OCI-LY3 (cell line): ENCODE measurements around the gene PAM.
A peak's percentile ranks its signal among the peaks of the same experiment; 100 is the strongest.

ENCODE experiments used
- H2AFZ ChIP-seq: fragments of 200-600, 300-600 bp; shearing (Covaris generic); 2 replicates; pipeline ENCODE4 v1.6.0; 2014; ENCODE audit warnings: antibody characterized with exemption, low read depth, low read length
- H3K27ac ChIP-seq: fragments of 200-600, 300-600 bp; sonication (generic); 2 replicates; pipeline ENCODE4 v1.5.1; 2014; ENCODE audit warnings: mild to moderate bottlenecking, low read length, moderate library complexity, mixed read lengths
- H3K27me3 ChIP-seq: fragments of 200-600, 300-600 bp; sonication (generic); 2 replicates; pipeline ENCODE4 v1.6.1; 2014; ENCODE audit warnings: low read depth, low read length, mixed read lengths
- H3K36me3 ChIP-seq: fragments of 200-600, 300-600 bp; sonication (generic); replicated peaks from 2 replicates; pipeline ENCODE3; 2014; ENCODE audit warnings: low read depth, low read length, mixed read lengths
- H3K4me1 ChIP-seq: fragments of 300-600, 200-600 bp; sonication (generic); 2 replicates; pipeline ENCODE4 v1.6.1; 2014; ENCODE audit warnings: low read length, mixed read lengths
- H3K4me2 ChIP-seq: fragments of 200-600, 300-600 bp; sonication (generic); 2 replicates; pipeline ENCODE4 v1.6.1; 2014; ENCODE audit warnings: low read length, mixed read lengths
- H3K4me3 ChIP-seq: fragments of 300-600, 200-600 bp; sonication (generic); 2 replicates; pipeline ENCODE4 v1.5.1; 2014; ENCODE audit warnings: antibody characterized with exemption, mild to moderate bottlenecking, low read length, moderate library complexity
- H3K79me2 ChIP-seq: fragments of 300-600, 200-600 bp; shearing (Covaris generic); 2 replicates; pipeline ENCODE4 v1.6.1; 2014; ENCODE audit warnings: mild to moderate bottlenecking, low read length, mixed read lengths
- H3K9ac ChIP-seq: fragments of 300-600, 200-600 bp; shearing (Covaris generic); 2 replicates; pipeline ENCODE4 v1.6.0; 2014; ENCODE audit warnings: mild to moderate bottlenecking, low read length, moderate library complexity
- H3K9me3 ChIP-seq: fragments of 200-600, 300-600 bp; shearing (Covaris generic); 2 replicates; pipeline ENCODE4 v1.6.1; 2014; ENCODE audit warnings: low read length, mixed read lengths; ENCODE audit not compliant: insufficient read depth
- H4K20me1 ChIP-seq: fragments of 200-600, 300-600 bp; sonication (generic); 2 replicates; pipeline ENCODE4 v1.6.1; 2016; ENCODE audit warnings: low read length, mixed read lengths; ENCODE audit not compliant: insufficient read depth
- CTCF ChIP-seq: fragments of 200-600, 300-600 bp; sonication (generic); IDR thresholded peaks from 2 replicates; pipeline ENCODE4 v1.5.1; 2014; ENCODE audit warnings: antibody characterized with exemption, low read length, low read depth
- EZH2phosphoT487 ChIP-seq: fragments of 200-600 bp; shearing (Covaris generic); IDR thresholded peaks from 2 replicates; pipeline ENCODE4 v1.6.1; 2018; ENCODE audit warnings: antibody characterized with exemption, mixed run types, low read depth

Gene PAM

GRCh38 chr5:102818345-102818744 is 63.2 kb downstream of the PAM start:
- Histone ChIP-seq H3K4me1 (peaks cover 26% of the 10 kb centered on the region), H4K20me1 (peaks cover 31% of the 10 kb centered on the region), H2AFZ (no peak overlapping the region), H3K4me3 (no peak overlapping the region), H3K27ac (no peak overlapping the region), H3K27me3 (no peaks in the 10 kb centered on the region), H3K4me2 (peak overlapping the region; percentile 51), H3K9ac (no peak overlapping the region), H3K79me2 (no peaks in the 10 kb centered on the region), H3K9me3 (no peaks in the 10 kb centered on the region), H3K36me3 (no peaks in the 10 kb centered on the region)
- TF ChIP-seq CTCF = no peak
- TF ChIP-seq EZH2phosphoT487 = no peak

- peaks cover 26% of the 10 kb centered on the region for H4K20me1 ChIP-seq
- no peak overlapping the region for H3K4me3 ChIP-seq
- no peaks in the 10 kb centered on the region for H3K36me3 ChIP-seq
- peaks cover 26% of the 10 kb centered on the region for H3K4me1 ChIP-seq
- H3K9ac ChIP-seq = no peak overlapping the region
- peak overlapping the region; percentile 51 for H3K4me2 ChIP-seq
- no peak overlapping the region for H3K27ac ChIP-seq
- TF ChIP-seq CTCF (no peak), EZH2phosphoT487 (no peak)
- H3K27me3 ChIP-seq = no peaks in the 10 kb centered on the region
- H3K9me3 ChIP-seq = no peaks in the 10 kb centered on the region
- no peak overlapping the region for H2AFZ ChIP-seq
- no peaks in the 10 kb centered on the region for H3K79me2 ChIP-seq
Observed at GRCh38 chr5:102818934-102819333, 63.8 kb downstream of the PAM start.

- no peaks in the 10 kb centered on the region for H3K27me3 ChIP-seq
- H3K4me1 ChIP-seq = peaks cover 25% of the 10 kb centered on the region
- peaks cover 23% of the 10 kb centered on the region for H4K20me1 ChIP-seq
- no peak overlapping the region for H3K4me3 ChIP-seq
- H3K36me3 ChIP-seq = no peaks in the 10 kb centered on the region
- no peaks in the 10 kb centered on the region for H3K9me3 ChIP-seq
- H3K4me2 ChIP-seq = no peak overlapping the region
- H3K27ac ChIP-seq = no peak overlapping the region
- TF ChIP-seq EZH2phosphoT487 (no peak), CTCF (no peak)
- H2AFZ ChIP-seq = no peak overlapping the region
- no peaks in the 10 kb centered on the region for H3K79me2 ChIP-seq
- H3K9ac ChIP-seq = no peak overlapping the region
Observed at GRCh38 chr5:102819634-102820033, 64.5 kb downstream of the PAM start.

- no peak overlapping the region for H3K4me3 ChIP-seq
- no peak overlapping the region for H3K4me2 ChIP-seq
- no peak overlapping the region for H3K27ac ChIP-seq
- H2AFZ ChIP-seq = no peak overlapping the region
- H3K4me1 ChIP-seq = peaks cover 7% of the 10 kb centered on the region
- TF ChIP-seq CTCF (no peak), EZH2phosphoT487 (no peak)
- no peaks in the 10 kb centered on the region for H3K79me2 ChIP-seq
- no peak overlapping the region for H3K9ac ChIP-seq
- H3K27me3 ChIP-seq = no peaks in the 10 kb centered on the region
- no peaks in the 10 kb centered on the region for H3K36me3 ChIP-seq
- no peaks in the 10 kb centered on the region for H3K9me3 ChIP-seq
- peaks cover 3% of the 10 kb centered on the region for H4K20me1 ChIP-seq
Observed at GRCh38 chr5:102823441-102823874, 68.4 kb downstream of the PAM start.
